Suppressor macrophage treated with lipopolysaccharide for 4 hours (primary cell): ENCODE results near the gene N4BP2.
"Not testable (repeated sequence)": the region's sequence is repeated elsewhere in the genome, so short reads cannot be mapped to it uniquely, and the experiment has no call there.

Experiments
- DNase-seq: peaks from one replicate; pipeline ENCODE4 v3.0.0-alpha.2; 2020

Gene N4BP2

DNA sequence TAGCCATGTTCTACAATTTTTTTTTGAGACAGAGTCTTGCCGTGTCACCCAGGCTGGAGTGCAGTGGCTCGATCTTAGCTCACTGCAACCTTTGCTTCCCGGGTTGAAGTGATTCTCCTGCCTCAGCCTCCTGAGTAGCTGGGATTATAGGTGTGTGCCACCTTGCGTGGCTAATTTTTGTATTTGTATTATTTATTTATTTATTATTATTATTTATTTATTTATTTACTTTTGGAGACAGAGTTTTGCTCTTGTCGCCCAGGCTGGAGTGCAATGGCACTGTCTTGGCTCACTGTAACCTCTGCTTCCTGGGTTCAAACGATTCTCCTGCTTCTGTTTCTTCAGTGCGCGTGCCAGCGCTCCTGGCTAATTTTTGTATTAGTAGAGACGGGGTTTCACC, 36.8 kb downstream of the N4BP2 start:
- not testable (repeated sequence) for DNase-seq

DNA sequence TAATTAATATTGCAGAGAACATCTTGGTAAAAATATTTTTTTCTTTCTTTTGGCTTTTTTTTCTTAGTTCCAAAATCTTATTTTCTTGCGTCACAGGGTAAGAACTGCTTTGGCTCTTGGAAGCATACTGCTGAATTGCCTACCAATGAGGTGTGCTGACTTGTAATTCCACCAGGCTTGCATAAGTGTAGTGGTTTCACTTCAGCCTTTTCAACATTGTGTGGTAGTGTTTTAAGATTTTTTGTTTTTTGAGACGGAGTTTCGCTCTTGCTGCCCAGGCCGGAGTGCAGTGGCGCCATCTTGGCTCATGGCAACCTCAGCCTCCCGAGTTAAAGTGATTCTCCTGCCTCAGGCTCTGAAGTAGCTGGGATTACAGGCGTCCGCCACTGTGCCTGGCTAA, 42.4 kb downstream of the N4BP2 start:
- peak; percentile 68 for DNase-seq

DNA sequence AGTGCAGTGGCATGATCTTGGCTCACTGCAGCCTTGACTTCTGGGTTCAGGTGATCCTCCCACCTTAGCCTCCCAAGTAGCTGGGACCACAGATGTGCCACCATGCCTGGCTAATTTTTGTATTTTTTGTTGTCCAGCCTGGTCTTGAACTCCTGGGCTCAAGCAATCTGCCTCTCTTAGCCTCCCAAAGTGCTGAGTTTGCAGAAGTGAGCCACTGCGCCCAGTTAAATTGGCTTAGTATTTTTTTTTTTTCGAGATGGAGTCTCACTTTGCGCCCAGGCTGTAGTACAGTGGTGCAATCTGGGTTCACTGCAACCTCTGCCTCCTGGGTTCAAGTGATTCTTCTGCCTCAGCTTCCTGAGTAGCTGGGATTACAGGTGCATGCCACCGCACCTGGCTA, 50.5 kb downstream of the N4BP2 start:
- DNase-seq = not testable (repeated sequence)

DNA sequence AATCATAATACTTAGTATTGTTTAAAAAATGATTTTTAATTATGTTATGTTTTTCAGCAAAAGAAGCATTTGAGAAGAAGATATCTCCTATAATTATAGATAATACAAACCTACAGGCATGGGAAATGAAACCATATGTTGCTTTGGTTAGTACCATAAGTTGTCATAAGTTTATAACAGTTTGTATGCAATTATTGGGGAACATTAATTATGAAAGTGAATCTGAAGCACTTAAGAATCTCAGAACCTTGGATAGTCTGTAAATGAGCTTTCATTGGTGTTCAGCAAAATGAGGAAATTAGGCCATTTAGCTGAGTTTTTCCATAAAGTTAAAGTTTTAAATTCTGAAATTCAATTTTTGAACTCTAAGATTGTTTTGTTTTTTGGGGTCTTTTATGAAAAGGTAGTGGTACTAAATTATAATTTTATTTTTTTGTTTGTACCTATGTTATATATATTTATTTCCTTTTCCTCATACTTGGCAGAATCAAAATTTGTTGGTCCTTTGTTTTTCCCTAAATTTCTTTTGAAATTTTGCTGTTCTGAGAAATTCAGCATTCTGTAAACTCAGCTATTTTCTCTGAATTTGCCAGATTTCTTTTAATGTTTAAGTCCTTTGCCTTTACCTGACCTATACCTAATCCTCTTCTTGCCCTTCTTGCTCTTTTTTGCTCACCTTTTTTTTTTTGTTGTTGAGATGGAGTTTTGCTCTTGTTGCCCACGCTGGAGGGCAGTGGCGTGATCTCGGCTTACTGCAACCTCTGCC, 55.6 kb downstream of the N4BP2 start:
- DNase-seq = peak; percentile 52

DNA sequence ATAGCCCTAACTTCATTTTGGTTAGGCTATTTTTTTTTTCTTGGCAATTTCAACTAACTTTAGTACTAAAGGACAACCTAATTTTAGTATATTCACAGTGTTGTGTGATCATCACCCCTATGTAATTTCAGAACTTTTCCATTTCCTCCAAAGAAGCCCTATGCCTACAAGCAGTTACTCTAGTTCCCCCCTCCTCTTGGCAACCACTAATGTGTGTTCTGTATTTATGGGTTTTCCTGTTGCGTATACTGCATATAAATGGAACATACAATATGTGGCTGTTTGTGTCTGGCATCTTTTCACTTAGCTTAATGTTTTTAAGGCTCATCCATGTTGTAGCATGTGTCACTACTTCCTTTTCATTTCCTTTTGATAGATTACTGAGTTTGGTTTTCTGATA, 57.6 kb downstream of the N4BP2 start:
- DNase-seq = peak; percentile 21

DNA sequence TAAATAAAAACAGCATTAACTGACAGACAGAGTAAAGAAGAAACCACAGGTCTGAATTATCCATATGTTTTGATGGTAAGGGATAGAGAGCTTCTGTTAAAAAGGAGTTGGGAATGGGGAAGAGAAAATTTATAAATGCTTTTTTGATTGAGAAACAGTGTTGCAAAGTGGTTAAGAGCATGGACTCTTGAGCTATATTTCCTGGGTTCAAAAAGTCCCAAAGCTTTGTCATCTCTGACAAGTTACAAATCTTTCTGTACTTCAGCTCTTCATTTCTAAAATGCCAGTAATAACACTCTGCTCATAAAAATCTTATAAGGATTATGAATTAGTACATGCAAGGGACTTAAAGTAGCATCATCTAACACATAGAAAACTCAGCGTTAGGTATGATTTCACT, 62.2 kb downstream of the N4BP2 start:
- peak; percentile 32 for DNase-seq

DNA sequence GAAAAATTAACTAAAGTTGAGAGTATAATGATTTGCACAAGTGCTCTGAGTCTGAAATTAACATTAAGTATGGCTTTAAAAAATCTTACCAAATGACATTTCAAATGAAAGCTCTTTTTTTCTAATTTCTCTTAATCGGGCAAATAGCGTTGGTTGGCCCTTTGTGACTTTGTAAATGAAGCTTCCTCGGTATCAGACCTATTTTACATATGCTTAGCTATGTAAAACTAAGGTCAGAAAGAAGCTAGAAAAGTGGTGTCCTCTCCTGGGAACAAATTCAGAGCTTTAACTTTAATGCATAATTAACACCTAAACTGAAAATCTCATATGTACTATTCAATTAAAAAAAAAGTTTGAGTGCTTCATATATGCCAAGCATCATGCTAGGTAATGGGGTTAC, 62.7 kb downstream of the N4BP2 start:
- no peak for DNase-seq

DNA sequence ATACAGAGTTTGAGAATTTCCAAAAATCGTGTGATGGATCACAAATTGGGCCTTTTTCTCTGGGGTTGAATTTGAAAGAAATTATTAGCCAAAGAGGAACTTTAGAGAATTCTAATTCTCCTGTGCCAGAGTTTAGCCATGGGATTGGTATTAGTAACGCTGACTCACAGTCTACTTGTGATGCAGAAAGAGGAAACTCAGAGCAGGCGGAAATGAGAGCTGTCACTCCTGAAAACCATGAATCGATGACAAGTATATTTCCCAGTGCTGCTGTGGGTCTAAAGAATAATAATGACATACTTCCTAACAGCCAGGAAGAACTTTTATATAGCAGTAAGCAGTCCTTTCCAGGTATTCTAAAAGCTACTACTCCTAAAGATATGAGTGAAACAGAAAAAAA, 64.9 kb downstream of the N4BP2 start:
- DNase-seq = peak; percentile 95

DNA sequence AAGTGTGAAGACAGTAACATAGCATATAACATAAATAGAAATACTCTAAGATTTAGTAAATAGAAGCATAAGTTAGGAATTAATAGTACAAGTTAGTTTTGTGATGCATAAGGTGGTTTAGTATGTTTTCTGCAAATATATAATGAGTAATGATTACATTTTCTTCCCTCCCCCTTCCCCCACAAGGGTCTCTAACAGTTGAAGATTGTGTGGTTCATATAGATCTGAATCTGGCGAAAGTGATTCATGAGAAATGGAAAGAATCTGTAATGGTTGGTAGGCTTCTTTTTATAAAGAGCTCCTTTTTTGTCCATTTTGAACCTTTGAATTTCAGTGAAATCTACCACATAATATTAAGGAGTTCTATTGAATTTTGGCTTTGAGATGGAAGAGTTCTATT, 66.3 kb downstream of the N4BP2 start:
- no peak for DNase-seq

DNA sequence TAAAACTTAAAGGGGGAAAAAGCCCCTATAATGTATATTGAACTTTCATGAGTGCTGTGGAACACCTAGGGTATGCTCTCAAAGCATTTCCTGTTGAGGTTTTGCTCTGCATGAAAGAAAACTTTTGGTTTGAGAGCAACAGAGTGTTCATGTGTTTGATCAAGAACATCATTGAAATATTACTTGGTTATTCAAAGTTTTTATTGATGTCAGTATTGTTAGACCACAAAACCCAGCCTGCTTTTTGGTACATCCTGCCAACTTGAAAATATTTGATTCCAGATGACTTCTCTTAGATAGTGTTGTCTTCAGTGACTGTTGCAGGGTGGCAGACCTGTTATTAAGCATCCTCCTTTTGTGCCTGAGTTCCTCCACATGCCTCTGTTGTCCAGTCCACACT, 68.0 kb downstream of the N4BP2 start:
- no peak for DNase-seq

DNA sequence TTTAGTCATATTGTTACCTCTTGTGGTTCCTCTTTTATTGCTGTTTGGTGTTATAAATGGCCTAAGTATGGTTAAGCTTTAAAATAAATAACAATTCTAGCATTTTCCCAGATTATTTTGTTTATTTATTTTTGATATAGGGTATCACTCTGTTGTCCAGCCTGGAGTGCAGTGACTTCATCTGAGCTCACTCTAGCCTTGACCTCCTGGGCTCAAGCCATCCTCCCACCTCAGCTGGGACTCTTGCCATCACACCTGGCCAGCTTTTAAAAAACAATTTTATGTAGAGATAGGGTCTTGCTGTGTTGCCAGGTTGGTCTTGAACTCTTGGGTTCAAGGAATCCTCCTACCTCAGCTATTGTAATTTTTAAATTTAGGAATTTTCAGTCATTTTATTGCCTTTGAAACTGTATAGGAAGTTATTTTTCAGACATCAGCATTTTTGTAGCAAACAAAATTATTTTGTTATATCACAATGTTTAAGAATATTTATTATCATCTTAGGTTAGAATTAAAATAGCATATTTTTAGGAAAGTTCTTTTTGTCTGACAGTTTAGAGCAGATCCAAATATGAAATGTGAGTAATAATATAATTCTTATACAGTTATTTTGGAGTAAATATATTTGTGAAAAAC, 73.9 kb downstream of the N4BP2 start:
- no peak for DNase-seq

DNA sequence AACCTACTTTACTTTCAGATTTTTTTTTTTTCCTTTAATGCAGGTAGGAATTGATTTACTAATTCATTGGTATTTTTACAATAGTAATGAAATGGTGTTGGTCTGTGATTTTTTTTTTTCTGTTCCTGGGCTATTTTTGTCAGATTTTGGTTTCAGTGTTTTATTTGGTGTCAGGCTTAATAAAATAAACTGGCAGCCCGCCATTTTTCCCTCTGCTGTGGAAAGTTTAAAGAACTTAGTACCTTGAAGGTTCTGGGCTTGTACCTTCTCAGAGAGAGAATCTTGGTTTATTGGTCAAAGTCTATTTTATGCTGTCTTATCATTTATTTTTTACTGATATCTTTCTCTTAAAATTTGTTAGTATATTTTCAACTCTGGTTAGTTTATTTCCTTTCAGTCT, 76.2 kb downstream of the N4BP2 start:
- no peak for DNase-seq

DNA sequence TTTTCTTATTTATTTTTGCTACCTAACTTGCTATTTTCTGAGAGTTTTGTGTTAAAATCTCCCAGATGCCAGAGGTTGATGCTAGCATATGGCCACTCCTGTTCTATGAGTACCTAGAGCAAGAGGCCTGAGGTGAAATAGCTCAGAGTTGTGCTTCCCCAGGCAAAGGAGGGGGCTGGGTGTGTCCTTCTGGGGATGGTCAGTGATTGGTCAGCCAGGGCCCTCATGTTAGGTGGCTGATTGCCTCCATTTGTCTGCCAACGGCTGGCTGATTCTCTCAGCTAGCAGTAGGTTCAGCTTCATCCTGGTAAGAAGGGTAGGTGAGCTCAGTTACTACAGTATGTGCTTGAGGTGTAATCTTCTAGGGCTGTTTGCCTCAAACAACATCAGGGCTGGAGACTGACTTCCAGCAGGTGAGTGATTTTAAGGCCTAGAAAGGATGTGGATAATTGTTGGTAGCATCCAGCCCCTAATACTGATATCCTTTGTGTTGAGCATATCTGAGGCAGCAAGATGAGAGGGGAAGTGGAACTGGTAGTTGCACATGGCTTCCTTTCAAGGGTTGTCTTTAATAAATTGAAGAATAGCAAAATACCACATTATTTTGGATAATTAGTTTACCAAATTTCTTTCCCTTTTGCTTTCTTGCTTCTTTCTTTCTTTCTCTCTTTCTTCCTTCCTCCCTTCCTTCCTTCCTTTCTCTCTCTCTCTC, 77.7 kb downstream of the N4BP2 start:
- no peak for DNase-seq

DNA sequence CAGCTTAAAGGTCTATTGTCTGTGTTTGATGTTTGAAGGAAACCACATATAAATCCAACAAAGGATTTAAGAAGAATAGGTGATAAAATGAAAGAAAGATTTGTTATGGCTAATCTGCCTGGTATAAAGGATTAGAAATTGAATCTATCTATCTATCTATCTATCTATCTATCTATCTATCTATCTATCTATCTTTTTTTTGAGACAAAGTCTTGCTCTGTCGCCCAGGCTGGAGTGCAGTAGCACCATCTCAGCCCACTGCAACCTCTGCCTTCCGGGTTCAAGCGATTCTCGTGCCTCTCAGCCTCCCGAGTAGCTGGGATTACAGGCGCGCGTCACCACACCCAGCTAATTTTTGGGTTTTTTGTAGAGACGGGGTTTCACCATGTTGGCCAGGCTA, 79.6 kb downstream of the N4BP2 start:
- DNase-seq = not testable (repeated sequence)

DNA sequence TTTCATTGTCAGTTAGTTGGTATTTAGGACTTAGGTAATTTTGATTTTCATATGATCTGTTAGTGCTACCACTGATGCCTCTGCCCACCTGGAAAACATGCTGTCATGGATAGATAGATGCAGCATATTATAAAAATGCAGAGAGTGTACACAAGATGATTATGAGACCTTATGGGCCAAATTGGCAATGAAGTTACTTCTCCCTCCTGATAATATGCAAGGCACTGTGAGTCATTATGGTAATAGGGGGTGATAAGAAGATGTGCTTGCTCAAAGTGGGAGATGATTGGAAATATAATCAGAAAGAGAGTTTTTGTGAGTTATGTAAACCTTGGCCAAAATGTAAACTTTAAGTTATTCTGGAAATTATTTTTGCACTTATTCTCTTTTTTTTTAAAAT, 83.5 kb downstream of the N4BP2 start:
- no peak for DNase-seq

DNA sequence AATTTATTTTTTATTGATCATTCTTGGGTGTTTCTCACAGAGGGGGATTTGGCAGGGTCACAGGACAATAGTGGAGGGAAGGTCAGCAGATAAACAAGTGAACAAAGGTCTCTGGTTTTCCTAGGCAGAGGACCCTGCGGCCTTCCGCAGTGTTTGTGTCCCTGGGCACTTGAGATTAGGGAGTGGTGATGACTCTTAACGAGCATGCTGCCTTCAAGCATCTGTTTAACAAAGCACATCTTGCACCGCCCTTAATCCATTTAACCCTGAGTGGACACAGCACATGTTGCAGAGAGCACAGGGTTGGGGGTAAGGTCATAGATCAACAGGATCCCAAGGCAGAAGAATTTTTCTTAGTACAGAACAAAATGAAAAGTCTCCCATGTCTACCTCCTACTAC, 83.9 kb downstream of the N4BP2 start:
- DNase-seq = not testable (repeated sequence)

DNA sequence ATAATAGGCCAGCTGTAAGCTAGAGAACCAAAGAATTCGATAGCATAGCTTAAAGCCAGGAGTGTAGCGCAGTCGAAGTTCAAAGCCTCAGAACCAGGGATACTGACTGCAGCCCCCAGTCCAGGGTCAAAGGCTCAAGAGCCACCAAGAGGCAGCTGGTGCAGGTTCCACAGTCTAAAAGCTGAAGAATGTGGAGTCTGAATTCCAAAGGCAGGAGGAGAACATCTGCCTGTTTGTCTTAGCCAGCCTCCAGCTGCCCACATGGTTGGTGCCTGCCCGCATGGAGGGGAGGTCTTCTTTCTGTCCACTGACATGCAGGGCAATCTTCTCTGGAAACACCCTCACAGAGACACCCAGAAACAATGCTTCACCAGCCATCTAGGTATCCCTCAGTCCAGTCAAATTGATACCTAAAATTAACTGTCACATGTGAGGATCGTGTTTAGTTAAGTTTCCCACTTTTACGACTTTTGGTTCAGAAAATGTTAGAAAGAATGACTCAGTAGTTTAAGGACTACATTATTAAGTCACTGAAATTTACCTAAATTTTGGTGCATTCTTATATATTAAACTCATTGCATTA, 87.4 kb downstream of the N4BP2 start:
- no peak for DNase-seq

DNA sequence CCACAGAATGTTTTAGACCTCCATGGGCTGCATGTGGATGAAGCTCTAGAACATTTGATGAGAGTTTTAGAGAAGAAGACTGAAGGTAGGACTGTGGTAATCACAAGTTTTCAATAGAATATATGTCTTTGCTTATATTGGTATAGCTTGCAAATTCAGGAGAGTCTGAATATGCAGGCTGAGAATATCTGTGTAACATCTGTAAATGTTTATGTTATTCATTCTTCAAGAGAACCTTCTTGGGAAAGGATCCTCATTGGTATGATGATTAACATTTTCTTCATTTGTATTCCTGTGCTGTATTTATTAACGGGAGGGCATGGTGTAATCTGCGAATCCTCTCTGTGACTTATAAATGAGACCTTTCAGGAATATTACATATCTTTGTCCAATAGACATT, 88.1 kb downstream of the N4BP2 start:
- no peak for DNase-seq

DNA sequence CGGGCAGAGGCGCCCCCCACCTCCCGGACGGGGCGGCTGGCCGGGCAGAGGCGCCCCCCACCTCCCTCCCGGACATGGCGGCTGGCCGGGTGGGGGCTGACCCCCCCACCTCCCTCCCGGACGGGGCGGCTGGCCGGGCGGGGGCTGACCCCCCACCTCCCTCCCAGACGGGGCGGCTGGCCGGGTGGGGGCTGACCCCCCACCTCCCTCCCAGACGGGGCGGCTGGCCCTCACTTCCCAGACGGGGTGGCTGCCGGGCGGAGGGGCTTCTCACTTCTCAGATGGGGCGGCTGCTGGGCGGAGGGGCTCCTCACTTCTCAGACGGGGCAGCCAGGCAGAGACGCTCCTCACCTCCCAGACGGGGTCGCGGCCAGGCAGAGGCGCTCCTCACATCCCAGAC, 90.8 kb downstream of the N4BP2 start:
- not testable (repeated sequence) for DNase-seq

DNA sequence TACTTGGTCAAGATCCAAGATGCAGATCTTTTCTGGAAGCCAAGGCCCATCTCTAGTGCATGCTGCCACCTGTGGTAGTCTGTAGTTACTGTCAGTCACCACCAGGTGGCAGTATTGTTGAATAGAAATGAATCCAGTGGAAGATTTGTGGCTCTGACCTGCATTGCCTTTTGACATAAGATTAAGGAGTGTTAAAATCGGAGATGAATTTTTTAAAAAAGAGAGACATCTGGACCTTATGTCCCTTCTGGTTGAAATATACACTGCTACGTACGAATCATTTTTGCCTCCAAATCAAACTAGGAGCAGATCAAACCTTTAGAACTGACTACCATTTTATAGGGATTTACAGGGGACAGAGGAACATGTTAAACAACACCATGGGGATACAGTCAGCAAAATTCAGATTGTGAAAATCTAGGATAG, 93.3 kb downstream of the N4BP2 start:
- DNase-seq = peak; percentile 91

DNA sequence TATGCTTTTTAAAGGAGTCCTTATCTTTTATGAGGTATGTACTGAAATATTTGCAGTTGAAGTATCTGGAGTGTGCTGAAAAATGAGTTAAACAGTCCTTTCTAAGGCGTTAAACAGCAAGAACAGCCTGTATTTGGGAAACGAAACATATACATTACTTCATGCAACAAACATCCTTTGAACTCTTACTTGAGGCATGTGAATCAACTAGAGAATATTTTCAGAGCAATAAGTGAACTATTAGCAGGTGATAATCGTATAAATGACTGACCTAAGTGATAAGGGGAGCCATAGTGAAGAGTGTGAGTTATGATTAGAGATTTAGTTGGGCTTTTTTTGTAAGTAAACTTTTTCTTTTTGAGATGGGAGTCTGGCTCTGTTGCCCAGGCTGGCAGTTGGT, 94.3 kb downstream of the N4BP2 start:
- DNase-seq = no peak

DNA sequence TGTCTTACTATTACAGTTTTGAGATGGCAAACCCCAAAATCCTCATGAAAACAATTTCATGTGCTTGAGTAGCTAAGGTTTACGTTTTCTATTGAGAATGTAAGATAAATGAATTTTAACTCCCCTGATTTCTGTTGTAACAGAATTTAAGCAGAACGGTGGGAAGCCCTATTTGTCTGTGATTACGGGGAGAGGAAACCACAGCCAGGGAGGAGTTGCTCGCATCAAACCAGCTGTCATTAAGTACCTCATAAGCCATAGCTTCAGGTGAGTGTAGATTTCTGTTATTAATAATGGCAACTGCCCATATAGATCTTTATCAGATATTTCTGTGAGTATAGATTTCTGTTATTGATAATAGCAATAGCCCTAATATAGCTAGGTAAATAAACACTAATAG, 96.0 kb downstream of the N4BP2 start:
- no peak for DNase-seq

DNA sequence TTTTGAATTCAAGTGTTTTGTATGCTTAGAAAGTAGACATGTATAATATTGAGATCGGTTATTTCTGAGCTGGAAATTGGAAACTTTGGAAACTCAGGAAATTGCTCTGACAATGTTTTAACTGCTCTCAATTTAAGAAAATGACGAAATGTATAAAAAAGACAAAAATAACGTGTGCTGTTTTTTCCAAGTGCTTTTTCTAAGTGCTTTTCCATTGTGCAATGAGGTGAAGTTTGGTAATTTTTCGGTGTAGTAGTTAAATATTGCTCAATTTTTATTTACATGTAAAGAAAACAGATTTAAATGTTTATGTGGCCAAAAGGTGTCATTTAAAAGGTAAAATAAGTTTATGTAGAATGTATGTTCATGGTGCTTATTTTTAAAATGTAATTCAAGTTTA, 100.8 kb downstream of the N4BP2 start:
- peak; percentile 41 for DNase-seq

DNA sequence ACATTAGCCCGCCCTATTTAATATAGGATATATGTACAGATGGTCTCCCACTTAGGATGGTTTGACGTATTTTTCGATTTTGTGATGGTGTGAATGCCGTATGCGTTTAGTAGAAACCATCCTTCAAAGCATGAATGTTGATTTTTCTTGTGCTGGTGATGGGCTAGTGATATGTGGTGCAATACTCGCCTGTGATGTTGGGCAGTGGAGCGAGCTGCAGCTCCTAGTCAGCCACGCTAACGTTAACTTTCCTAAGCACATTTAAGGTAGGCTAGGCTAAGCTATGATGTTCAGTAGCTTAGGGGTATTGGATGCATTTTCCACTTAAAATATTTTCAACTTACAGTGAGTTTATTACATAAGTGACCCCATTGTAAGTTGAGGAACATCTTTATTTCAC, 103.6 kb downstream of the N4BP2 start:
- no peak for DNase-seq
